Esophagus squamous epithelium (tissue), 5 donors: ENCODE data around the gene PPA1. TPM values are rescaled to one million over a fixed set of nuclear protein-coding genes. Genes with fewer than 3 reads are reported as not detected.

ENCODE experiments used
- DNase-seq: peaks from one replicate; lab custom pipeline; 2025; lab: John Stamatoyannopoulos, UW
- H3K27ac ChIP-seq, 4 donors: fragments of 200-600 bp; sonication (generic); one replicate each; pipeline ENCODE4 v1.5.1; 2016 to 2019; ENCODE audit warnings: mild to moderate bottlenecking in 1 of 4
- H3K27me3 ChIP-seq, 4 donors: fragments of 200-600 bp; sonication (generic); 1 replicate in 3 of 4; 2 replicates in 1 of 4; pipeline versions ENCODE4 v1.5.1 to v1.6.0; 2017 to 2021; ENCODE audit warnings: antibody characterized with exemption in 1 of 4
- H3K36me3 ChIP-seq, 3 donors: fragments of 200-600 bp; sonication (generic); one replicate each; pipeline ENCODE4 v1.5.1; 2016 to 2019
- H3K4me1 ChIP-seq, 3 donors: fragments of 200-600 bp; sonication (generic); one replicate each; pipeline ENCODE4 v1.5.1; 2017 to 2019
- H3K4me3 ChIP-seq, 4 donors: fragments of 200-600 bp; sonication (generic); 1 replicate in 3 of 4; 2 replicates in 1 of 4; pipeline ENCODE4 v1.5.1; 2016 to 2019; ENCODE audit warnings: mild to moderate bottlenecking in 2 of 4, moderate library complexity in 1 of 4
- H3K9me3 ChIP-seq, 3 donors: fragments of 200-600 bp; sonication (generic); one replicate each; pipeline ENCODE4 v1.5.1; 2016 to 2019
- CTCF ChIP-seq, 6 experiments: fragments of 450-650 bp in 4 of 6; fragments of 200-600 bp in 2 of 6; sonication (generic) in 2 of 6; IDR thresholded peaks; one replicate each; pipeline ENCODE4 v1.5.1; 2016 to 2019; ENCODE audit warnings: antibody characterized with exemption in 6 of 6, mild to moderate bottlenecking in 4 of 6, moderate library complexity in 4 of 6
- POLR2A ChIP-seq, 4 donors: fragments of 450-650 bp; IDR thresholded peaks; one replicate each; pipeline ENCODE4 v1.6.1; 2017; ENCODE audit warnings: antibody characterized with exemption in 4 of 4, mild to moderate bottlenecking in 4 of 4, moderate library complexity in 3 of 4
- WGBS, 2 donors: methylation state at CpG; one replicate each; pipeline ENCODE4 v1.1.5; 2018; 5-methylcytosine and 5-hydroxymethylcytosine counted together
- intact Hi-C: fragments of 100-400 bp; cut with DNase I; formaldehyde crosslinking; loops from one replicate; pipeline ENCODE4 v1.15.0; 2022
- total RNA-seq, 4 donors: library from RNA; depleted of rRNA; stranded (reverse); fragments of >200 nt; gene quantifications; one replicate each; pipeline ENCODE4 v1.1.0, GENCODE V29; 2016
- donor health status: DM: yes; HTN: yes; CAD: no.

The PPA1 gene
- 100 to 1,000 TPM; 129 to 210 (median 157) TPM for total RNA-seq

- Histone ChIP-seq H3K36me3 (peaks cover 0 to 17% (median 0%) of the 10 kb centered on the region in 3 donors), H3K4me3 (peak within 1 kb of the TSS; percentile 64 to 85 (median 80)), H3K27me3 (no peaks in the 10 kb centered on the region), H3K9me3 (no peaks in the 10 kb centered on the region), H3K4me1 (peaks cover 4 to 51% (median 19%) of the 10 kb centered on the region in 3 donors), H3K27ac (peak within 1 kb of the TSS; percentile 88 to 89 (median 89))
- intact Hi-C loops: no loop called here
- 0 to 1% methylated on average over 10 to 11 of the region's 74 CpGs for WGBS, 2 donors
- TF ChIP-seq POLR2A (IDR thresholded peaks at IDR 0.05) (peak in 3 of 4 donors; percentile 67 to 96 (median 95)), CTCF (IDR thresholded peaks at IDR 0.05) (peak in 4 of 6 experiments; percentile 19 to 23 (median 21))
- DNase-seq: peak; percentile 85
Observed at GRCh38 chr10:70233109-70233938, at the start of gene PPA1. Gene PPA1, minus strand, starts transcription at chr10:70233429. Its CDS starts 102 bp downstream, at chr10:70233327.

GRCh38 chr10:70281609-70282008 is 48.4 kb upstream of the PPA1 start:
- TF ChIP-seq POLR2A (IDR thresholded peaks at IDR 0.05): no peak
- TF ChIP-seq CTCF (IDR thresholded peaks at IDR 0.05): no peak
- Histone ChIP-seq H3K9me3 (no peaks in the 10 kb centered on the region), H3K4me3 (no peak overlapping the region), H3K36me3 (no peaks in the 10 kb centered on the region), H3K27ac (no peak overlapping the region), H3K27me3 (peaks cover 14 to 63% (median 20%) of the 10 kb centered on the region in 4 donors), H3K4me1 (peaks cover 0 to 10% (median 6%) of the 10 kb centered on the region in 3 donors)
- WGBS, 2 donors: 33 to 48% methylated on average over 1 of the region's 1 CpG
- DNase-seq: no peak
- intact Hi-C loops: no loop called here

GRCh38 chr10:70280099-70280498 is 46.9 kb upstream of the PPA1 start:
- Histone ChIP-seq H3K4me3 (no peak overlapping the region), H3K36me3 (no peaks in the 10 kb centered on the region), H3K27me3 (peaks cover 10 to 49% (median 15%) of the 10 kb centered on the region in 4 donors), H3K27ac (no peak overlapping the region), H3K4me1 (peaks cover 0 to 10% (median 6%) of the 10 kb centered on the region in 3 donors), H3K9me3 (no peaks in the 10 kb centered on the region)
- 91% methylated on average over 6 of the region's 6 CpGs for WGBS, 2 donors
- TF ChIP-seq POLR2A (IDR thresholded peaks at IDR 0.05) (no peak), CTCF (IDR thresholded peaks at IDR 0.05) (no peak)
- DNase-seq: no peak
- intact Hi-C loops: no loop called here

DNA sequence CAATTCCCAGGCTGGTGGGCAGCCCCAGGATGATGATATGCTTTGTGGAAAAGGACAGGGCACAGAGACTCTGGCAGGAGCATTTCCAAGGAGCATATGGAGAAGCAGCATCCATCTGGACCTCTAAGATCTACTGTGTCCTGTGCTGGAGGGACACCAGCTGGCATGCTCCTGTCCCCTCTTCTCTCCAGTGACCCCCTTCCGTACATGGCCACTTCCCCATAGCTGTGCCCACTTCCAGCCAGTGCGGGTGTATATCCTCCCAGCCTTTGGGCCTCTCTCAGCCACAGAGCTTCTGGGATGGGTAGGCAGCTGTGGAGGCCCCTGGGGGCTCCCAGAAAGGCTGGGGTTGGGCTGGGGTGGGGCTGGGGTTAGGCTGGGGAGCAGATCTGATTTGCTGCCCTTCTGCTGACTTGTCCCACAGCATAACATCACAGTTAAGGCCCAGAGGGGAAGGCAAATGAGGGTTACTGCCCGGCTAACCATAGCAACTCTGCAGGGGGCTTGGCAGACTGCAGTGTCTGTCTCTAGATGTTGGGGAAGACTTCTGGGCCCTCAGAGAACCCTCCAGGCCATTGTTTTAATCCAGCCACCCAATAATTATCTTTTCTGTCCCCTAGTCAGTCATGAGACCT is 44.3 kb upstream of the PPA1 start:
- intact Hi-C loops: no loop called here
- 76 to 88% methylated on average over 2 to 3 of the region's 3 CpGs for WGBS, 2 donors
- H3K4me1 ChIP-seq: peaks cover 0 to 7% (median 0%) of the 10 kb centered on the region in 3 donors
- H3K27ac ChIP-seq: no peak overlapping the region
- H3K27me3 ChIP-seq: peaks cover 0 to 23% (median 0%) of the 10 kb centered on the region in 4 donors
- TF ChIP-seq POLR2A (IDR thresholded peaks at IDR 0.05): no peak
- no peak for TF ChIP-seq CTCF (IDR thresholded peaks at IDR 0.05)
- H3K36me3 ChIP-seq: no peaks in the 10 kb centered on the region
- DNase-seq: no peak
- no peak overlapping the region for H3K4me3 ChIP-seq
- H3K9me3 ChIP-seq: no peaks in the 10 kb centered on the region

DNA sequence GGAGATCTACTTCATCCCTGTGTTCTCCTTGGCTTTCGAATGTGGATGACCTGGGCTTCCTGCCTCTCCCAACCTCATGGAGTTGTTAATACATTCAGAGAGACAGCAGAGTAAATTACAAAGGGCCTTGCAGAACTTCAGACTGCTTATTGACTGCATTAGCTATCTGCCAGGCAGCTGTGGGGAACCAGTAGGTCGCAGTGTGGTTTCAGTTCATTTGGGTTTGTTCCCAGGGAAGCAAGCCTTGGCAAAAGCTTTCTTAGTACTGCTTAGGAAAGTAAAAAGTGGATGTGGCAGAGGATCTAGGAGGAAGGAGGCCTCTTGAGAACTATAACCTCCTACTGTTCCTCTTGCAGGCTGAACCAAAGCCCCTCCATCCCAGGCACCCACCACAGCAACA is 41.4 kb upstream of the PPA1 start:
- no peak for DNase-seq
- H3K27ac ChIP-seq: no peak overlapping the region
- H3K4me3 ChIP-seq: no peak overlapping the region
- no peaks in the 10 kb centered on the region for H3K36me3 ChIP-seq
- 70 to 83% methylated on average over 1 to 2 of the region's 2 CpGs for WGBS, 2 donors
- no peaks in the 10 kb centered on the region for H3K9me3 ChIP-seq
- TF ChIP-seq CTCF (IDR thresholded peaks at IDR 0.05) (no peak), POLR2A (IDR thresholded peaks at IDR 0.05) (no peak)
- intact Hi-C loops: no loop called here
- H3K4me1 ChIP-seq: peaks cover 0 to 11% (median 0%) of the 10 kb centered on the region in 3 donors
- no peaks in the 10 kb centered on the region for H3K27me3 ChIP-seq
